HCT116 (cell line): ENCODE data around the gene ZNF606. TPM values are rescaled to one million over a fixed set of nuclear protein-coding genes. Genes with fewer than 3 reads are reported as not detected.

Experiments used
- ATAC-seq: fragments of 200-7000 bp; cut with Tn5 transposase; 2 replicates; pipeline ENCODE4 v1.9.1; 2020; ENCODE audit warnings: mild to moderate bottlenecking, moderate library complexity
- BruUV-seq: library from RNA; stranded (reverse); fragments of 400-500 nt; replicated peaks from 2 replicates; lab custom pipeline; 2021; lab: Mats Ljungman, UMichigan
- CTCF ChIA-PET: fragments of 300-600 bp; sonication (Branson Sonifier 250); formaldehyde crosslinking; loops from one replicate; lab custom pipeline; 2021; ENCODE audit warnings: antibody characterized with exemption; lab: Charles Lee
- POLR2A ChIA-PET: fragments of 300-600, 350-600 bp; sonication (Branson Sonifier 250); formaldehyde crosslinking; loops from one replicate; lab custom pipeline; 2021; ENCODE audit warnings: antibody characterized with exemption; lab: Charles Lee
- RAD21 ChIA-PET, 2 experiments: fragments of 300-600 bp; sonication (Branson Sonifier 250); formaldehyde crosslinking; loops; one replicate each; lab custom pipeline; 2023; ENCODE audit warnings: low total read pairs in 2 of 2; ENCODE audit not compliant: uncharacterized antibody in 2 of 2, unreplicated experiment in 2 of 2, low non-redundant PET in 1 of 2; lab: Charles Lee
- DNase-seq: peaks from one replicate; pipeline ENCODE4 v3.0.0-alpha.2; 2010; ENCODE audit warnings: low read depth, low spot score
- H2AFZ ChIP-seq: fragments of 200-600 bp; shearing (Covaris generic), sonication (generic); 2 replicates; pipeline ENCODE4 v1.6.1; 2017; ENCODE audit warnings: low read depth, mixed run types, mixed read lengths, antibody characterized with exemption, low read length; ENCODE audit not compliant: poor library complexity, severe bottlenecking
- H3K27ac ChIP-seq: 2 replicates; pipeline ENCODE4 v1.5.1; 2012; ENCODE audit warnings: low read depth, low read length
- H3K27me3 ChIP-seq: fragments of 200-600 bp; sonication (generic); 2 replicates; pipeline ENCODE4 v1.6.1; 2016; ENCODE audit warnings: mixed run types, low read length, mixed read lengths; ENCODE audit not compliant: insufficient read depth
- H3K36me3 ChIP-seq, 2 experiments: fragments of 200-500 bp in 1 of 2; fragments of 200-600 bp in 1 of 2; sonication (Bioruptor generic) in 1 of 2; sonication (generic) in 1 of 2; 2 replicates each; pipeline versions ENCODE4 v1.5.1 to v1.6.1; 2014 to 2016; ENCODE audit warnings: low read length in 2 of 2, inconsistent platforms in 1 of 2, mixed read lengths in 1 of 2, mixed run types in 1 of 2; ENCODE audit not compliant: insufficient read depth in 2 of 2, control insufficient read depth in 1 of 2
- H3K4me1 ChIP-seq, 2 experiments: fragments of 200-600 bp in 1 of 2; sonication (generic) in 1 of 2; 2 replicates each; pipeline versions ENCODE4 v1.5.1 to v1.6.1; 2012 to 2017; ENCODE audit warnings: low read length in 2 of 2, inconsistent platforms in 1 of 2, mild to moderate bottlenecking in 1 of 2, mixed read lengths in 1 of 2, mixed run types in 1 of 2, moderate library complexity in 1 of 2; ENCODE audit not compliant: insufficient read depth in 2 of 2, control insufficient read depth in 1 of 2
- H3K4me2 ChIP-seq: fragments of 200-600 bp; sonication (generic); 2 replicates; pipeline ENCODE4 v1.6.1; 2017; ENCODE audit warnings: mixed run types, low read length, mixed read lengths
- H3K4me3 ChIP-seq, 2 experiments: fragments of 200-600 bp in 1 of 2; sonication (generic) in 1 of 2; replicated peaks in 1 of 2; 2 replicates each; pipeline ENCODE4 v1.5.1; 2011 to 2016; ENCODE audit warnings: low read length in 2 of 2, control low read depth in 1 of 2, low read depth in 1 of 2, mild to moderate bottlenecking in 1 of 2, mixed read lengths in 1 of 2, mixed run types in 1 of 2
- H3K79me2 ChIP-seq: fragments of 200-600 bp; sonication (generic); 2 replicates; pipeline ENCODE4 v1.6.1; 2017; ENCODE audit warnings: mild to moderate bottlenecking, mixed run types, low read length, moderate library complexity, mixed read lengths; ENCODE audit not compliant: insufficient read depth
- H3K9ac ChIP-seq: fragments of 200-600 bp; sonication (generic); 2 replicates; pipeline ENCODE4 v1.6.1; 2016; ENCODE audit warnings: low read length, mixed read lengths
- H3K9me2 ChIP-seq: fragments of 200-600 bp; sonication (generic), shearing (Covaris generic); 2 replicates; pipeline ENCODE4 v1.6.1; 2017; ENCODE audit warnings: mixed run types, mild to moderate bottlenecking, moderate library complexity; ENCODE audit not compliant: insufficient read depth
- H3K9me3 ChIP-seq, 2 experiments: fragments of 200-500 bp in 1 of 2; fragments of 200-600 bp in 1 of 2; sonication (Bioruptor generic) in 1 of 2; sonication (generic) in 1 of 2; 2 replicates each; pipeline ENCODE4 v1.6.1; 2014 to 2017; ENCODE audit warnings: low read length in 2 of 2, mixed read lengths in 2 of 2, inconsistent platforms in 1 of 2, low read depth in 1 of 2, mild to moderate bottlenecking in 1 of 2, mixed run types in 1 of 2, moderate library complexity in 1 of 2; ENCODE audit not compliant: control insufficient read depth in 1 of 2, insufficient read depth in 1 of 2
- H4K20me1 ChIP-seq: fragments of 200-600 bp; sonication (generic), shearing (Covaris generic); 2 replicates; pipeline ENCODE4 v1.6.1; 2017; ENCODE audit warnings: mixed run types, mild to moderate bottlenecking, moderate library complexity; ENCODE audit not compliant: insufficient read depth
- ATF3 ChIP-seq: IDR thresholded peaks from 2 replicates; pipeline ENCODE4 v1.6.1; 2012
- CBX3 ChIP-seq: IDR thresholded peaks from 2 replicates; pipeline ENCODE4 v1.6.1; 2012; ENCODE audit warnings: low read depth
- CTCF ChIP-seq, 3 experiments: fragments of 200-600 bp in 1 of 3; sonication (generic) in 1 of 3; IDR thresholded peaks in 2 of 3; conservative IDR thresholded peaks in 1 of 3; 2 replicates each; pipeline ENCODE4 v1.5.1; 2012 to 2017; ENCODE audit warnings: low read depth in 2 of 3, low read length in 2 of 3, antibody characterized with exemption in 1 of 3, borderline replicate concordance in 1 of 3, control low read depth in 1 of 3, mild to moderate bottlenecking in 1 of 3, mixed read lengths in 1 of 3, mixed run types in 1 of 3, moderate library complexity in 1 of 3; ENCODE audit not compliant: insufficient read depth in 1 of 3
- EGR1 ChIP-seq: IDR thresholded peaks from 2 replicates; pipeline ENCODE4 v1.6.1; 2012; ENCODE audit warnings: low read depth
- EZH2phosphoT487 ChIP-seq: fragments of 200-600 bp; IDR thresholded peaks from 2 replicates; pipeline ENCODE4 v1.6.1; 2018; ENCODE audit warnings: antibody characterized with exemption, borderline replicate concordance
- JUND ChIP-seq: IDR thresholded peaks from 2 replicates; pipeline ENCODE4 v1.6.1; 2012
- MAX ChIP-seq: IDR thresholded peaks from 2 replicates; pipeline ENCODE4 v1.6.1; 2012
- POLR2AphosphoS5 ChIP-seq: IDR thresholded peaks from 2 replicates; pipeline ENCODE4 v1.6.1; 2011; ENCODE audit warnings: mild to moderate bottlenecking, low read depth, low read length, moderate library complexity
- RAD21 ChIP-seq: IDR thresholded peaks from 2 replicates; pipeline ENCODE4 v1.6.1; 2012; ENCODE audit warnings: low read depth, mild to moderate bottlenecking
- REST ChIP-seq: IDR thresholded peaks from 2 replicates; pipeline ENCODE4 v1.6.1; 2012; ENCODE audit warnings: low read depth
- SRF ChIP-seq: IDR thresholded peaks from 2 replicates; pipeline ENCODE4 v1.6.1; 2012; ENCODE audit warnings: low read depth
- YY1 ChIP-seq: IDR thresholded peaks from 2 replicates; pipeline ENCODE4 v1.6.1; 2011; ENCODE audit warnings: low read length, low read depth, moderate library complexity, mild to moderate bottlenecking; ENCODE audit not compliant: insufficient replicate concordance; ENCODE audit errors: extremely low read depth
- ZBTB33 ChIP-seq: IDR thresholded peaks from 2 replicates; pipeline ENCODE4 v1.6.1; 2011; ENCODE audit warnings: mild to moderate bottlenecking, low read length, moderate library complexity; ENCODE audit not compliant: insufficient replicate concordance; ENCODE audit errors: extremely low read depth
- ZNF274 ChIP-seq: fragments of 200-500 bp; sonication (Bioruptor generic); IDR thresholded peaks from 2 replicates; pipeline ENCODE4 v1.6.1; 2014; ENCODE audit warnings: mild to moderate bottlenecking, low read depth, low read length, inconsistent platforms
- intact Hi-C: fragments of 100-400 bp; cut with micrococcal nuclease; formaldehyde crosslinking; loops from 2 replicates; pipeline ENCODE4 v1.10.0; 2022
- total RNA-seq: library from RNA; stranded (reverse); gene quantifications from one replicate; pipeline ENCODE4 v1.2.1, GENCODE V29; 2021; ENCODE audit not compliant: unreplicated experiment

ZNF606 gene
- total RNA-seq, 1 experiment from 2014 or later, result 0.05 TPM

GRCh38 chr19:58035863-58036262, 33.2 kb upstream of the ZNF606 start (continued):
- no peak for TF ChIP-seq ZBTB33
- TF ChIP-seq ATF3, result no peak

GRCh38 chr19:58034477-58034793, 31.8 kb upstream of the ZNF606 start:
- ATAC-seq, result no peak
- Histone ChIP-seq H3K4me2 (no peak overlapping the region), H2AFZ (no peak overlapping the region), H3K9me2 (no peaks in the 10 kb centered on the region), H3K27ac (no peak overlapping the region), H3K4me1 (no peaks in the 10 kb centered on the region), H3K9ac (no peak overlapping the region), H3K36me3 (no peaks in the 10 kb centered on the region), H3K27me3 (no peaks in the 10 kb centered on the region), H3K79me2 (no peaks in the 10 kb centered on the region), H3K9me3 (peaks cover 0 to 10% of the 10 kb centered on the region in 2 experiments; a peak in 2 of 4 replicates), H3K4me3 (no peak overlapping the region), H4K20me1 (no peaks in the 10 kb centered on the region)
- ChIA-PET CTCF (no interaction called here), POLR2A (no interaction called here), RAD21 (no interaction called here)
- intact Hi-C loops, result no loop called here
- no peak for DNase-seq
- no TSS peak for BruUV-seq
- TF ChIP-seq ZBTB33, result no peak
- no peak for TF ChIP-seq YY1
- TF ChIP-seq CTCF (IDR thresholded peaks at IDR 0.05 in 2 of 3, conservative IDR thresholded peaks at IDR 0.05 in 1 of 3; ENCODE audit: borderline replicate concordance in 1 of 3, insufficient read depth in 1 of 3, low read depth in 2 of 3, low read length in 2 of 3), result no peak
- no peak for TF ChIP-seq ATF3
- no peak for TF ChIP-seq RAD21
- no peak for TF ChIP-seq EGR1
- no peak for TF ChIP-seq CBX3
- no peak for TF ChIP-seq POLR2AphosphoS5
- TF ChIP-seq JUND, result no peak
- no peak for TF ChIP-seq ZNF274
- TF ChIP-seq SRF, result no peak
- no peak for TF ChIP-seq REST
- TF ChIP-seq MAX, result no peak
- no peak for TF ChIP-seq EZH2phosphoT487
